BLaER1 (cell line): ENCODE measurements around the gene TMEM200B.
A peak's percentile ranks its signal among the peaks of the same experiment; 100 is the strongest.

Source experiments
- H3K27ac ChIP-seq: shearing (Covaris generic); formaldehyde crosslinking; 2 replicates; pipeline ENCODE4 v1.8.1; 2022
- H3K27me3 ChIP-seq: shearing (Covaris generic); formaldehyde crosslinking; 2 replicates; pipeline ENCODE4 v1.8.1; 2022
- H3K36me3 ChIP-seq: shearing (Covaris generic); formaldehyde crosslinking; 2 replicates; pipeline ENCODE4 v1.8.1; 2022
- H3K4me1 ChIP-seq: shearing (Covaris generic); formaldehyde crosslinking; 2 replicates; pipeline ENCODE4 v1.8.1; 2022
- H3K4me2 ChIP-seq: shearing (Covaris generic); formaldehyde crosslinking; 2 replicates; pipeline ENCODE4 v1.8.1; 2022
- H3K4me3 ChIP-seq: shearing (Covaris generic); formaldehyde crosslinking; 2 replicates; pipeline ENCODE4 v1.8.1; 2022
- H3K9ac ChIP-seq: shearing (Covaris generic); formaldehyde crosslinking; 2 replicates; pipeline ENCODE4 v1.8.1; 2022
- H3K9me3 ChIP-seq: shearing (Covaris generic); formaldehyde crosslinking; 2 replicates; pipeline ENCODE4 v1.8.1; 2022
- H4K20me1 ChIP-seq: shearing (Covaris generic); formaldehyde crosslinking; 2 replicates; pipeline ENCODE4 v1.8.1; 2022
- Cebpa-rat ChIP-seq: shearing (Covaris generic); IDR thresholded peaks from 2 replicates; pipeline ENCODE4 v1.8.1; 2022

The TMEM200B gene

GRCh38 chr1:29123053-29123886 is 433 bp downstream of the TMEM200B start:
- Histone ChIP-seq H3K27me3 (peaks cover 86% of the 10 kb centered on the region), H3K4me2 (peak overlapping the region; percentile 96), H3K27ac (no peak overlapping the region), H4K20me1 (peaks cover 67% of the 10 kb centered on the region), H3K4me3 (no peak overlapping the region), H3K9me3 (no peaks in the 10 kb centered on the region), H3K36me3 (peaks cover 16% of the 10 kb centered on the region), H3K9ac (no peak overlapping the region), H3K4me1 (peaks cover 20% of the 10 kb centered on the region)
- TF ChIP-seq Cebpa-rat = no peak

- Histone ChIP-seq H4K20me1 (peaks cover 67% of the 10 kb centered on the region), H3K4me3 (no peak overlapping the region), H3K4me2 (no peak overlapping the region), H3K9ac (no peak overlapping the region), H3K4me1 (peaks cover 20% of the 10 kb centered on the region), H3K27me3 (peaks cover 80% of the 10 kb centered on the region), H3K27ac (no peak overlapping the region), H3K9me3 (no peaks in the 10 kb centered on the region), H3K36me3 (peaks cover 22% of the 10 kb centered on the region)
- TF ChIP-seq Cebpa-rat = no peak
Observed at GRCh38 chr1:29122682-29123052, 1.0 kb downstream of the TMEM200B start.

- Histone ChIP-seq H3K9ac (no peak overlapping the region), H3K9me3 (no peaks in the 10 kb centered on the region), H3K4me3 (0 out of 2 replicates have a peak overlapping the region, but pooled peaks have one; percentile 32), H4K20me1 (peaks cover 67% of the 10 kb centered on the region), H3K4me2 (peak overlapping the region; percentile 44), H3K27ac (no peak overlapping the region), H3K27me3 (peaks cover 75% of the 10 kb centered on the region), H3K4me1 (peaks cover 20% of the 10 kb centered on the region), H3K36me3 (peaks cover 28% of the 10 kb centered on the region)
- TF ChIP-seq Cebpa-rat = no peak
Observed at GRCh38 chr1:29121936-29122681, 1.6 kb downstream of the TMEM200B start.

GRCh38 chr1:29121516-29121935 is 2.2 kb downstream of the TMEM200B start:
- no peak for TF ChIP-seq Cebpa-rat
- Histone ChIP-seq H4K20me1 (peaks cover 67% of the 10 kb centered on the region), H3K4me1 (peaks cover 20% of the 10 kb centered on the region), H3K9me3 (no peaks in the 10 kb centered on the region), H3K27ac (no peak overlapping the region), H3K27me3 (peaks cover 74% of the 10 kb centered on the region), H3K9ac (no peak overlapping the region), H3K4me2 (peak overlapping the region; percentile 44), H3K4me3 (peak overlapping the region; percentile 32; the same call in 1 of the 2 replicates), H3K36me3 (peaks cover 34% of the 10 kb centered on the region)

- peak overlapping the region; percentile 44 for H3K4me2 ChIP-seq
- TF ChIP-seq Cebpa-rat = no peak
- no peak overlapping the region for H3K9ac ChIP-seq
- H3K36me3 ChIP-seq = peaks cover 39% of the 10 kb centered on the region
- H3K4me1 ChIP-seq = peaks cover 20% of the 10 kb centered on the region
- H4K20me1 ChIP-seq = peaks cover 66% of the 10 kb centered on the region
- H3K4me3 ChIP-seq = peak overlapping the region; percentile 32; the same call in 1 of the 2 replicates
- peaks cover 69% of the 10 kb centered on the region for H3K27me3 ChIP-seq
- H3K27ac ChIP-seq = no peak overlapping the region
- H3K9me3 ChIP-seq = no peaks in the 10 kb centered on the region
Observed at GRCh38 chr1:29120947-29121485, 2.7 kb downstream of the TMEM200B start.

- H3K4me3 ChIP-seq = no peak overlapping the region
- peaks cover 20% of the 10 kb centered on the region for H3K4me1 ChIP-seq
- peaks cover 62% of the 10 kb centered on the region for H3K27me3 ChIP-seq
- peaks cover 59% of the 10 kb centered on the region for H4K20me1 ChIP-seq
- H3K27ac ChIP-seq = no peak overlapping the region
- H3K4me2 ChIP-seq = no peak overlapping the region
- no peaks in the 10 kb centered on the region for H3K9me3 ChIP-seq
- no peak overlapping the region for H3K9ac ChIP-seq
- no peak for TF ChIP-seq Cebpa-rat
- peaks cover 45% of the 10 kb centered on the region for H3K36me3 ChIP-seq
Observed at GRCh38 chr1:29120367-29120766, 3.3 kb downstream of the TMEM200B start.

- Histone ChIP-seq H3K27ac (no peak overlapping the region), H3K27me3 (peaks cover 52% of the 10 kb centered on the region), H3K4me2 (no peak overlapping the region), H3K4me1 (peaks cover 19% of the 10 kb centered on the region), H4K20me1 (peaks cover 52% of the 10 kb centered on the region), H3K9me3 (no peaks in the 10 kb centered on the region), H3K9ac (no peak overlapping the region), H3K36me3 (peaks cover 54% of the 10 kb centered on the region), H3K4me3 (no peak overlapping the region)
- TF ChIP-seq Cebpa-rat = no peak
Observed at GRCh38 chr1:29119121-29119929, 4.4 kb downstream of the TMEM200B start.

- H3K4me1 ChIP-seq = peaks cover 12% of the 10 kb centered on the region
- H3K36me3 ChIP-seq = peaks cover 73% of the 10 kb centered on the region
- peaks cover 33% of the 10 kb centered on the region for H3K27me3 ChIP-seq
- no peak overlapping the region for H3K9ac ChIP-seq
- no peak for TF ChIP-seq Cebpa-rat
- no peak overlapping the region for H3K4me3 ChIP-seq
- peaks cover 36% of the 10 kb centered on the region for H4K20me1 ChIP-seq
- H3K9me3 ChIP-seq = no peaks in the 10 kb centered on the region
- no peak overlapping the region for H3K4me2 ChIP-seq
- no peak overlapping the region for H3K27ac ChIP-seq
Observed at GRCh38 chr1:29117381-29117780, 6.3 kb downstream of the TMEM200B start.

GRCh38 chr1:29114654-29115053 is 9.0 kb downstream of the TMEM200B start:
- no peak overlapping the region for H3K4me2 ChIP-seq
- H3K4me1 ChIP-seq = no peaks in the 10 kb centered on the region
- H3K9me3 ChIP-seq = no peaks in the 10 kb centered on the region
- H4K20me1 ChIP-seq = peaks cover 9% of the 10 kb centered on the region; the same call in 1 of the 2 replicates
- TF ChIP-seq Cebpa-rat = no peak
- H3K9ac ChIP-seq = no peak overlapping the region
- H3K4me3 ChIP-seq = no peak overlapping the region
- peaks cover 5% of the 10 kb centered on the region; the same call in 1 of the 2 replicates for H3K27me3 ChIP-seq
- no peak overlapping the region for H3K27ac ChIP-seq
- H3K36me3 ChIP-seq = peaks cover 90% of the 10 kb centered on the region
